NB4 (cell line): ENCODE measurements around the gene PRKAA1.
"Not testable (repeated sequence)": the region's sequence is repeated elsewhere in the genome, so short reads cannot be mapped to it uniquely, and the experiment has no call there.

Experiments
- DNase-seq: peaks from one replicate; pipeline ENCODE4 v3.0.0; 2010; ENCODE audit warnings: low read depth
- H3K4me3 ChIP-seq: one replicate; pipeline ENCODE4 v1.5.1; 2011; ENCODE audit warnings: mild to moderate bottlenecking, low read depth, low read length, moderate library complexity
- CTCF ChIP-seq: IDR thresholded peaks from one replicate; pipeline ENCODE4 v1.5.1; 2012; ENCODE audit warnings: low read depth, low read length
- MAX ChIP-seq: IDR thresholded peaks from 2 replicates; pipeline ENCODE4 v1.6.1; 2011; ENCODE audit warnings: low read depth, low read length
- MYC ChIP-seq: IDR thresholded peaks from 2 replicates; pipeline ENCODE4 v1.6.1; 2011; ENCODE audit warnings: low read depth, low read length
- POLR2A ChIP-seq: IDR thresholded peaks from 2 replicates; pipeline ENCODE4 v1.6.1; 2011; ENCODE audit warnings: mild to moderate bottlenecking; ENCODE audit not compliant: insufficient read length; ENCODE audit errors: extremely low read depth

The PRKAA1 gene

GRCh38 chr5:40791715-40792139 is 6.4 kb downstream of the PRKAA1 start:
- no peak overlapping the region for H3K4me3 ChIP-seq
- TF ChIP-seq CTCF, result no peak
- TF ChIP-seq POLR2A, result no peak
- no peak for DNase-seq

GRCh38 chr5:40790947-40791593 is 7.1 kb downstream of the PRKAA1 start:
- TF ChIP-seq POLR2A (no peak), MYC (no peak), MAX (no peak), CTCF (no peak)

GRCh38 chr5:40788941-40789340 is 9.2 kb downstream of the PRKAA1 start:
- DNase-seq, H3K4me3 ChIP-seq: not testable (repeated sequence)

More at GRCh38 chr5:40790947-40791593, 7.1 kb downstream of the PRKAA1 start:
- no peak for DNase-seq
- no peak overlapping the region for H3K4me3 ChIP-seq

GRCh38 chr5:40787986-40788385 is 10.2 kb downstream of the PRKAA1 start:
- TF ChIP-seq CTCF (no peak), MYC (no peak), MAX (no peak), POLR2A (no peak)
- no peak for DNase-seq
- no peak overlapping the region for H3K4me3 ChIP-seq

- DNase-seq, H3K4me3 ChIP-seq: not testable (repeated sequence)
These were observed 11.5 kb downstream of the PRKAA1 start for GRCh38 chr5:40786664-40787063.

- no peak overlapping the region for H3K4me3 ChIP-seq
- TF ChIP-seq CTCF (no peak), MYC (no peak), MAX (no peak), POLR2A (no peak)
- no peak for DNase-seq
These were observed 13.3 kb downstream of the PRKAA1 start for GRCh38 chr5:40784916-40785315.

GRCh38 chr5:40784027-40784653 is 14.0 kb downstream of the PRKAA1 start:
- DNase-seq, result no peak
- no peak overlapping the region for H3K4me3 ChIP-seq
- TF ChIP-seq POLR2A (no peak), CTCF (no peak), MAX (no peak), MYC (no peak)
